Measurements from ENCODE around the gene ZNF527.

- TF ChIP-seq, protein P1, sequence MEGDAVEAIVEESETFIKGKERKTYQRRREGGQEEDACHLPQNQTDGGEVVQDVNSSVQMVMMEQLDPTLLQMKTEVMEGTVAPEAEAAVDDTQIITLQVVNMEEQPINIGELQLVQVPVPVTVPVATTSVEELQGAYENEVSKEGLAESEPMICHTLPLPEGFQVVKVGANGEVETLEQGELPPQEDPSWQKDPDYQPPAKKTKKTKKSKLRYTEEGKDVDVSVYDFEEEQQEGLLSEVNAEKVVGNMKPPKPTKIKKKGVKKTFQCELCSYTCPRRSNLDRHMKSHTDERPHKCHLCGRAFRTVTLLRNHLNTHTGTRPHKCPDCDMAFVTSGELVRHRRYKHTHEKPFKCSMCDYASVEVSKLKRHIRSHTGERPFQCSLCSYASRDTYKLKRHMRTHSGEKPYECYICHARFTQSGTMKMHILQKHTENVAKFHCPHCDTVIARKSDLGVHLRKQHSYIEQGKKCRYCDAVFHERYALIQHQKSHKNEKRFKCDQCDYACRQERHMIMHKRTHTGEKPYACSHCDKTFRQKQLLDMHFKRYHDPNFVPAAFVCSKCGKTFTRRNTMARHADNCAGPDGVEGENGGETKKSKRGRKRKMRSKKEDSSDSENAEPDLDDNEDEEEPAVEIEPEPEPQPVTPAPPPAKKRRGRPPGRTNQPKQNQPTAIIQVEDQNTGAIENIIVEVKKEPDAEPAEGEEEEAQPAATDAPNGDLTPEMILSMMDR (conservative IDR thresholded peaks at IDR 0.05): no peak
- no peak for TF ChIP-seq ZFX (IDR thresholded peaks at IDR 0.05)
Observed at GRCh38 chr19:37413313-37414084, 42.6 kb downstream of the ZNF527 start.

All from C4-2B (cell line).